MCF 10A (cell line): Measurements from ENCODE around the gene BCAM. TPM values are rescaled to one million over a fixed set of nuclear protein-coding genes. Genes with fewer than 3 reads are reported as not detected.
"Not testable (repeated sequence)": the region's sequence is repeated elsewhere in the genome, so short reads cannot be mapped to it uniquely, and the experiment has no call there.

Experiments
- BruUV-seq: library from RNA; stranded (reverse); fragments of 400-500 nt; replicated peaks from 2 replicates; lab custom pipeline; 2021; lab: Mats Ljungman, UMichigan
- CTCF ChIA-PET: fragments of 300-600 bp; sonication (Branson Sonifier 250); formaldehyde crosslinking; extraction: SDS; loops from one replicate; lab custom pipeline; 2021; ENCODE audit warnings: antibody characterized with exemption, inconsistent platforms; lab: Yijun Ruan, JAX
- POLR2A ChIA-PET: fragments of 300-600, 350-650 bp; sonication (Branson Sonifier 250); formaldehyde crosslinking; extraction: SDS; loops from one replicate; lab custom pipeline; 2020; ENCODE audit warnings: antibody characterized with exemption, inconsistent platforms; lab: Yijun Ruan, JAX
- DNase-seq: peaks from one replicate; pipeline ENCODE4 v3.0.0-alpha.2; 2018; ENCODE audit not compliant: unreplicated experiment
- H3K27ac Mint-ChIP-seq: one replicate; pipeline ENCODE4 v1.8.0; 2022; ENCODE audit warnings: mild to moderate bottlenecking, low read depth, mixed read lengths; ENCODE audit not compliant: unreplicated experiment
- H3K27me3 Mint-ChIP-seq: one replicate; pipeline ENCODE4 v1.8.0; 2022; ENCODE audit warnings: mixed read lengths; ENCODE audit not compliant: insufficient read depth, unreplicated experiment
- H3K36me3 Mint-ChIP-seq: one replicate; pipeline ENCODE4 v1.8.0; 2022; ENCODE audit warnings: mild to moderate bottlenecking, moderate library complexity, mixed read lengths; ENCODE audit not compliant: insufficient read depth, unreplicated experiment
- H3K4me1 Mint-ChIP-seq: one replicate; pipeline ENCODE4 v1.8.0; 2022; ENCODE audit warnings: mixed read lengths; ENCODE audit not compliant: insufficient read depth, unreplicated experiment
- H3K4me3 Mint-ChIP-seq: one replicate; pipeline ENCODE4 v1.8.0; 2022; ENCODE audit warnings: mild to moderate bottlenecking, moderate library complexity, mixed read lengths; ENCODE audit not compliant: unreplicated experiment
- H3K9me3 Mint-ChIP-seq: one replicate; pipeline ENCODE4 v1.8.0; 2022; ENCODE audit warnings: mixed read lengths; ENCODE audit not compliant: unreplicated experiment
- intact Hi-C: fragments of 100-400 bp; cut with micrococcal nuclease; formaldehyde crosslinking; loops from 2 replicates; pipeline ENCODE4 v1.14.1; 2022
- total RNA-seq: library from RNA; stranded (reverse); gene quantifications from 2 replicates; pipeline ENCODE4 v1.2.3, GENCODE V29; 2022
- TF ChIP-seq, protein P1 (sequence below): fragments of 200-600 bp; IDR thresholded peaks from one replicate; pipeline ENCODE4 v1.8.0; 2022; ENCODE audit warnings: antibody characterized with exemption, mild to moderate bottlenecking; ENCODE audit not compliant: unreplicated experiment

Gene BCAM
- total RNA-seq, 1 experiment from 2014 or later = 5.0 TPM

DNA sequence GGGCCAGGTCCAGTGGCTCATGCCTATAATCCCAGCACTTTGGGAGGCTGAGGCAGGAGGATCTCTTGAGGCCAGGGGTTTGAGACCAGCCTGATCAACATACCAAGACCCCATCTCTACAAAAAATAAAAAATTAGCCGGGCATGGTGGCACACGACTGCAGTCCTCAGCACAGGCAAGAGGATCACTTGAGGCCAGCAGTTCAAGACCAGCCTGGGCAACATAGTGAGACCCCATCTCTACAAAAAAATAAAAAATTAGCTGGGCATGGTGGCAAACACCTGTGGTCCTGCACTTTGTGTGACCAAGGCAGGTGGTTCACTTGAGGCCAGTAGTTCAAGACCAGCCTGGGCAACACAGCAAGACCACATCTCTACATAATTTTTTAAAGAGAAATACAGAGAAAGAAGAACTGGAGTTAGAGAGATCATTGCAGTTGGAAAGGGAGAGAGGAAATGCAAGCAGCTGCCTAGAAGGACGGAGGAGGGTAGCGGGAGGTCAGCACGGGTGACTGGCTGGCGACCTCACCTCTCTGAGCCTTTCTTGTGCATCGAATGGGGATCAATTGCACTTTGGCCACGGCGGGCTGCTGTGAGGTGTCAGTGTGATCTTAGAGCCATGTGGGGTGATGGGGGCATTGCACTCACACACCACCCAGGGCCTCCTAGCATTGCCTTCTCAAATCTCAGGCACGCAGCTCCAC lies 13.9 kb downstream of the BCAM start:
- Mint-ChIP-seq H3K27me3 (peaks cover 31% of the 10 kb centered on the region), H3K27ac (no peak overlapping the region), H3K4me1 (peaks cover 5% of the 10 kb centered on the region), H3K36me3 (no peaks in the 10 kb centered on the region), H3K9me3 (no peaks in the 10 kb centered on the region), H3K4me3 (no peak overlapping the region)
- no TSS peak for BruUV-seq
- intact Hi-C loops = no loop called here
- DNase-seq = no peak
- CTCF ChIA-PET = interaction anchor here (0.5 to 3.1 kb wide), 3 partner anchors 22 to 100 kb away, joined by 3 to 10 read pairs (median 3); no protein-coding TSS in a partner anchor
- POLR2A ChIA-PET = no interaction called here
- TF ChIP-seq, protein P1, sequence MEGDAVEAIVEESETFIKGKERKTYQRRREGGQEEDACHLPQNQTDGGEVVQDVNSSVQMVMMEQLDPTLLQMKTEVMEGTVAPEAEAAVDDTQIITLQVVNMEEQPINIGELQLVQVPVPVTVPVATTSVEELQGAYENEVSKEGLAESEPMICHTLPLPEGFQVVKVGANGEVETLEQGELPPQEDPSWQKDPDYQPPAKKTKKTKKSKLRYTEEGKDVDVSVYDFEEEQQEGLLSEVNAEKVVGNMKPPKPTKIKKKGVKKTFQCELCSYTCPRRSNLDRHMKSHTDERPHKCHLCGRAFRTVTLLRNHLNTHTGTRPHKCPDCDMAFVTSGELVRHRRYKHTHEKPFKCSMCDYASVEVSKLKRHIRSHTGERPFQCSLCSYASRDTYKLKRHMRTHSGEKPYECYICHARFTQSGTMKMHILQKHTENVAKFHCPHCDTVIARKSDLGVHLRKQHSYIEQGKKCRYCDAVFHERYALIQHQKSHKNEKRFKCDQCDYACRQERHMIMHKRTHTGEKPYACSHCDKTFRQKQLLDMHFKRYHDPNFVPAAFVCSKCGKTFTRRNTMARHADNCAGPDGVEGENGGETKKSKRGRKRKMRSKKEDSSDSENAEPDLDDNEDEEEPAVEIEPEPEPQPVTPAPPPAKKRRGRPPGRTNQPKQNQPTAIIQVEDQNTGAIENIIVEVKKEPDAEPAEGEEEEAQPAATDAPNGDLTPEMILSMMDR = no peak

DNA sequence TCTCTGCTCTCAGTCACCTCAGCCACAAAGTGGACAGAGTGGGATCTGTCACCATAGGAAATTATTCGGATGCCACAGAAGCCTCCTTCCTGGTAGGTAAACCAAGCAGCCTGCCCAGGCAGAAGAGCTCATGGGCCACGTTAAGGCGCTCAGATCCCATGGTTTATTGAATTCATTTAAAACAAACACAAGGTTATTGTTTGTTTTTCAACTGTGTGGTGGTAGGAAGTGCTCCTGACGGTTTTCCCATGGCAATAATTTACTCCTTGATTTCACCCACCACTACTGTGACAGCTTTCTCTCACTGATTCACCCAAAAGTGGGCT lies 14.4 kb downstream of the BCAM start:
- H3K4me1 Mint-ChIP-seq = peaks cover 5% of the 10 kb centered on the region
- H3K4me3 Mint-ChIP-seq = no peak overlapping the region
- no peaks in the 10 kb centered on the region for H3K36me3 Mint-ChIP-seq
- no TSS peak for BruUV-seq
- no peak overlapping the region for H3K27ac Mint-ChIP-seq
- TF ChIP-seq, protein P1 = no peak
- intact Hi-C loops = no loop called here
- ChIA-PET CTCF (interaction anchor here (3.1 kb wide), 1 partner anchor 21 kb away, joined by 10 read pairs; no protein-coding TSS in a partner anchor), POLR2A (interaction anchor here (0.6 kb wide), 1 partner anchor 111 kb away, joined by 3 read pairs; no protein-coding TSS in a partner anchor)
- no peaks in the 10 kb centered on the region for H3K9me3 Mint-ChIP-seq
- peaks cover 31% of the 10 kb centered on the region for H3K27me3 Mint-ChIP-seq
- DNase-seq = no peak

DNA sequence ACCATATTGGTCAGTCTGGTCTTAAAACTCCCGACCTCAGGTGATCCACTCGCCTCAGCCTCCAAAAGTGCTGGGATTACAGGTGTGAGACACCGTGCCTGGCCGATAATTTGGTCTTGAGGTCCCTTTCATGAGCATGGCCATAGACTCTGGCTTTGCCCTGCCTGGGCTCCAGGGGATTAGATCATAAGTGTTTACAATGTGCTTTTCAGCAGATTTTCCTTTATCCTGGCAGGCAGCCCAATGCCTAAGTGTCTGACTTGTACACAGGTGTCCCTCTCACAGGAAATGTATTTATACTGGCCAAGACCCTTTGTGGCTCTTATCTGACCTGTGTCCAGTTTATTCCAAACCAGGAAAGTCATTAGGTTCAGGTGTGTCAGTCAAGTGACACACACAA lies 15.9 kb downstream of the BCAM start:
- ChIA-PET CTCF (no interaction called here), POLR2A (no interaction called here)
- no peaks in the 10 kb centered on the region for H3K9me3 Mint-ChIP-seq
- BruUV-seq = no TSS peak
- intact Hi-C loops = no loop called here
- no peak overlapping the region for H3K4me3 Mint-ChIP-seq
- no peaks in the 10 kb centered on the region for H3K36me3 Mint-ChIP-seq
- TF ChIP-seq, protein P1 = no peak
- H3K4me1 Mint-ChIP-seq = peaks cover 5% of the 10 kb centered on the region
- DNase-seq = no peak
- H3K27me3 Mint-ChIP-seq = peaks cover 31% of the 10 kb centered on the region
- no peak overlapping the region for H3K27ac Mint-ChIP-seq

DNA sequence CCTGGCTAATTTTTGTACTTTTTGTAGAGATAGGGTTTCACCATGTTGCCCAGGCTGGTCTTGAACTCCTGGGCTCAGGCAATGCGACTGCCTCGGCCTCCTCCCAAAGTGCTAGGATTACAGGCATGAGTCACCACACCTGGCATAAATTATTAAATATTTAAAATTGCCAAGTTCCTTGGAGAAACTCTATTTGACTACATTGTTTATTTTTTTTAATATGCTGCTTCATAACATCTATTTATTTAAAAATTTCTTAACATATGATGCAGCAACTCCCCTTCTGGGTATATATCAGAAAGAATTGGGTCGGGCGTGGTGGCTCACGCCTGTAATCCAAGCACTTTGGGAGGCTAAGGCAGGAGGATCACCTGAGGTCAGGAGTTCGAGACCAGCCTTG lies 24.0 kb downstream of the BCAM start:
- H3K27ac Mint-ChIP-seq, intact Hi-C loops, H3K9me3 Mint-ChIP-seq, H3K4me1 Mint-ChIP-seq, POLR2A ChIA-PET, H3K4me3 Mint-ChIP-seq, CTCF ChIA-PET, H3K27me3 Mint-ChIP-seq, BruUV-seq, H3K36me3 Mint-ChIP-seq, DNase-seq: not testable (repeated sequence)

DNA sequence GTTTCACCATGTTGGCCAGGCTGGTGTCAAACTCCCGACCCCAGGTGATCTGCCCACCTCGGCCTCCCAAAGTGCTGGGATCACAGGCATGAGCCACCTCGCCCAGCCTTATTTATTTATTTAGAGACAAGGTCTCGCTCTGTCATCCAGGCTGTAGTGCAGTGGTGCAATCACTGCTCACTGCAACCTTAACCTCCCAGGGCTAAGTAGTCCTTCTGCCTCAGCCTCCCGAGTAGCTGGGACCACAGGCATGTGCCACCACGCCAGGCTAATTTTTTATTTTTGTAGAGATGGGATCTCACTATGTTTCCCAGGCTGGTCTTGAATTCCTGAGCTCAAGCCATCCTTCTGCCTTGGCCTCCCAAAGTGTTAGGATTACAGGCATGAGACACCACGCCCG lies 25.5 kb downstream of the BCAM start:
- CTCF ChIA-PET = interaction anchor here (0.6 to 1.7 kb wide), 3 partner anchors 50 to 145 kb away, joined by 3 to 4 read pairs (median 3); no protein-coding TSS in a partner anchor
- H3K4me1 Mint-ChIP-seq, H3K27ac Mint-ChIP-seq, BruUV-seq, H3K36me3 Mint-ChIP-seq, H3K9me3 Mint-ChIP-seq, DNase-seq, intact Hi-C loops, H3K4me3 Mint-ChIP-seq, POLR2A ChIA-PET, H3K27me3 Mint-ChIP-seq: not testable (repeated sequence)
